Measurements from ENCODE around the gene PI4KB.

- TF ChIP-seq CTCF (IDR thresholded peaks at IDR 0.05) (no peak), EP300 (IDR thresholded peaks at IDR 0.05) (no peak), POLR2A (IDR thresholded peaks at IDR 0.05) (no peak)
Observed at GRCh38 chr1:151290709-151291303, 36.4 kb downstream of the PI4KB start.
